OCI-LY7 (cell line): ENCODE measurements around the gene NPEPPS. TPM values are rescaled to one million over a fixed set of nuclear protein-coding genes. Genes with fewer than 3 reads are reported as not detected.
"Not testable (repeated sequence)": the region's sequence is repeated elsewhere in the genome, so short reads cannot be mapped to it uniquely, and the experiment has no call there.

Source experiments
- BruUV-seq: library from RNA; stranded (reverse); fragments of 400-500 nt; replicated peaks from 2 replicates; lab custom pipeline; 2021; lab: Mats Ljungman, UMichigan
- CTCF ChIA-PET: fragments of 300-600 bp; sonication (Branson Sonifier 250); formaldehyde crosslinking; loops from one replicate; lab custom pipeline; 2022; ENCODE audit warnings: antibody characterized with exemption; ENCODE audit not compliant: unreplicated experiment; lab: Charles Lee
- POLR2A ChIA-PET: fragments of 300-600 bp; sonication (Branson Sonifier 250); formaldehyde crosslinking; loops from one replicate; lab custom pipeline; 2022; ENCODE audit warnings: antibody characterized with exemption; lab: Charles Lee
- DNase-seq: peaks from one replicate; pipeline ENCODE4 v3.0.0-alpha.2; 2015; ENCODE audit warnings: low spot score
- H2AFZ ChIP-seq: fragments of 200-600 bp; sonication (generic), shearing (Covaris generic); 2 replicates; pipeline ENCODE4 v1.6.1; 2014; ENCODE audit warnings: mild to moderate bottlenecking, antibody characterized with exemption, low read length, moderate library complexity
- H3K27ac ChIP-seq: fragments of 200-600 bp; sonication (generic); 2 replicates; pipeline ENCODE4 v1.5.1; 2014; ENCODE audit warnings: mixed run types, low read depth, mild to moderate bottlenecking, moderate library complexity, low read length, inconsistent platforms; ENCODE audit not compliant: poor library complexity, severe bottlenecking
- H3K36me3 ChIP-seq: fragments of 200-600 bp; sonication (generic); 2 replicates; pipeline ENCODE4 v1.6.1; 2014; ENCODE audit warnings: mild to moderate bottlenecking, antibody characterized with exemption, low read length, moderate library complexity, mixed read lengths; ENCODE audit not compliant: insufficient read depth
- H3K4me1 ChIP-seq: fragments of 200-600 bp; sonication (generic); 2 replicates; pipeline ENCODE4 v1.5.1; 2014; ENCODE audit warnings: mild to moderate bottlenecking, low read length; ENCODE audit not compliant: insufficient read depth, poor library complexity, severe bottlenecking
- H3K4me2 ChIP-seq: fragments of 200-600 bp; sonication (generic); 2 replicates; pipeline ENCODE4 v1.6.1; 2014; ENCODE audit warnings: mild to moderate bottlenecking, low read length
- H3K4me3 ChIP-seq: fragments of 200-600 bp; sonication (generic); 2 replicates; pipeline ENCODE4 v1.5.1; 2014; ENCODE audit warnings: mild to moderate bottlenecking, low read depth, low read length; ENCODE audit not compliant: poor library complexity, severe bottlenecking
- H3K79me2 ChIP-seq: fragments of 200-600 bp; sonication (generic); 2 replicates; pipeline ENCODE4 v1.6.1; 2016; ENCODE audit warnings: low read depth, mild to moderate bottlenecking, low read length, moderate library complexity, mixed read lengths; ENCODE audit not compliant: insufficient read depth
- H3K9me2 ChIP-seq: fragments of 200-600 bp; sonication (generic); 2 replicates; pipeline ENCODE4 v1.6.1; 2016; ENCODE audit warnings: mild to moderate bottlenecking, low read length, mixed read lengths; ENCODE audit not compliant: insufficient read depth
- H3K9me3 ChIP-seq: fragments of 200-600 bp; sonication (generic); 2 replicates; pipeline ENCODE4 v1.6.1; 2014; ENCODE audit warnings: mild to moderate bottlenecking, mixed run types, low read length, mixed read lengths
- H4K20me1 ChIP-seq: fragments of 200-600 bp; sonication (generic); 2 replicates; pipeline ENCODE4 v1.6.1; 2014; ENCODE audit warnings: mild to moderate bottlenecking, antibody characterized with exemption, low read length, moderate library complexity, mixed read lengths; ENCODE audit not compliant: insufficient read depth
- CTCF ChIP-seq: fragments of 200-600 bp; sonication (generic); conservative IDR thresholded peaks from 2 replicates; pipeline ENCODE4 v1.5.1; 2014; ENCODE audit warnings: mild to moderate bottlenecking, antibody characterized with exemption, low read length, moderate library complexity, mixed read lengths
- intact Hi-C: fragments of 100-400 bp; cut with micrococcal nuclease; formaldehyde crosslinking; loops from one replicate; pipeline ENCODE4 v1.10.0; 2022; ENCODE audit not compliant: unreplicated experiment
- total RNA-seq, 2 experiments: library from RNA; depleted of rRNA in 1 of 2; stranded (reverse); fragments of >200 nt in 1 of 2; shearing (Covaris generic) in 1 of 2; gene quantifications; 2 replicates each; pipeline ENCODE4 v1.2.3, GENCODE V29; 2014 to 2022

NPEPPS gene
- total RNA-seq, 2 experiments from 2014 or later = 46.8 to 111 TPM

- H3K27ac ChIP-seq, CTCF ChIA-PET, H3K36me3 ChIP-seq, H3K9me2 ChIP-seq, H3K4me2 ChIP-seq, H4K20me1 ChIP-seq, intact Hi-C loops, H3K79me2 ChIP-seq, H3K9me3 ChIP-seq, H2AFZ ChIP-seq, BruUV-seq, H3K4me3 ChIP-seq, H3K4me1 ChIP-seq, POLR2A ChIA-PET: not testable (repeated sequence)
- TF ChIP-seq CTCF = peak; percentile 58
- DNase-seq = peak; percentile 11
These were observed 30.3 kb upstream of the NPEPPS start for GRCh38 chr17:47500620-47501019.

GRCh38 chr17:47502122-47502731, 28.7 kb upstream of the NPEPPS start:
- H3K4me3 ChIP-seq, H3K36me3 ChIP-seq, H3K27ac ChIP-seq, CTCF ChIA-PET, intact Hi-C loops, DNase-seq, H4K20me1 ChIP-seq, H3K9me2 ChIP-seq, POLR2A ChIA-PET, BruUV-seq, H3K79me2 ChIP-seq, H3K9me3 ChIP-seq, H3K4me1 ChIP-seq: not testable (repeated sequence)
- H3K4me2 ChIP-seq = peak overlapping the region; percentile 31; the same call in 1 of the 2 replicates
- H2AFZ ChIP-seq = peak overlapping the region; percentile 80

- H3K9me3 ChIP-seq, H3K4me2 ChIP-seq, H3K36me3 ChIP-seq, H3K27ac ChIP-seq, POLR2A ChIA-PET, CTCF ChIA-PET, H3K79me2 ChIP-seq, intact Hi-C loops, BruUV-seq, H3K4me1 ChIP-seq, H4K20me1 ChIP-seq, H3K9me2 ChIP-seq, H3K4me3 ChIP-seq: not testable (repeated sequence)
- peak; percentile 1 for DNase-seq
- peak overlapping the region; percentile 80 for H2AFZ ChIP-seq
These were observed 28.0 kb upstream of the NPEPPS start for GRCh38 chr17:47502776-47503455.

GRCh38 chr17:47511701-47512146, 19.2 kb upstream of the NPEPPS start:
- H3K4me2 ChIP-seq, DNase-seq, H3K36me3 ChIP-seq, H4K20me1 ChIP-seq, POLR2A ChIA-PET, H3K4me1 ChIP-seq, H3K9me2 ChIP-seq, H3K4me3 ChIP-seq, CTCF ChIA-PET, H3K27ac ChIP-seq, H3K9me3 ChIP-seq, intact Hi-C loops, H3K79me2 ChIP-seq, BruUV-seq, H2AFZ ChIP-seq: not testable (repeated sequence)

- intact Hi-C loops, H3K4me3 ChIP-seq, H3K4me2 ChIP-seq, H3K79me2 ChIP-seq, POLR2A ChIA-PET, H4K20me1 ChIP-seq, BruUV-seq, H3K9me3 ChIP-seq, DNase-seq, H3K9me2 ChIP-seq, H2AFZ ChIP-seq, H3K36me3 ChIP-seq, CTCF ChIA-PET, H3K4me1 ChIP-seq, H3K27ac ChIP-seq: not testable (repeated sequence)
These were observed 17.6 kb upstream of the NPEPPS start for GRCh38 chr17:47513301-47513700.

GRCh38 chr17:47518880-47519279, 12.0 kb upstream of the NPEPPS start:
- POLR2A ChIA-PET, CTCF ChIA-PET, H4K20me1 ChIP-seq, H3K9me2 ChIP-seq, DNase-seq, H3K27ac ChIP-seq, H2AFZ ChIP-seq, H3K79me2 ChIP-seq, H3K4me2 ChIP-seq, BruUV-seq, H3K4me3 ChIP-seq, H3K36me3 ChIP-seq, intact Hi-C loops, H3K4me1 ChIP-seq, H3K9me3 ChIP-seq: not testable (repeated sequence)
